Osteocyte (in vitro differentiated cells): ENCODE measurements around the gene HS3ST4. TPM values are rescaled to one million over a fixed set of nuclear protein-coding genes. Genes with fewer than 3 reads are reported as not detected.

Source experiments
- DNase-seq: peaks from one replicate; pipeline ENCODE4 v3.0.0; 2021; ENCODE audit warnings: mixed read lengths; ENCODE audit not compliant: unreplicated experiment; ENCODE audit errors: extremely low spot score
- H3K27ac Mint-ChIP-seq: one replicate; pipeline ENCODE4 v1.8.0; 2021; ENCODE audit warnings: mild to moderate bottlenecking, mixed read lengths; ENCODE audit not compliant: unreplicated experiment
- H3K27me3 Mint-ChIP-seq: one replicate; pipeline ENCODE4 v1.8.0; 2021; ENCODE audit warnings: mixed read lengths; ENCODE audit not compliant: unreplicated experiment
- H3K36me3 Mint-ChIP-seq: one replicate; pipeline ENCODE4 v1.8.0; 2021; ENCODE audit warnings: mixed read lengths; ENCODE audit not compliant: unreplicated experiment
- H3K4me1 Mint-ChIP-seq: one replicate; pipeline ENCODE4 v1.8.0; 2021; ENCODE audit warnings: mixed read lengths; ENCODE audit not compliant: unreplicated experiment
- H3K4me3 Mint-ChIP-seq: one replicate; pipeline ENCODE4 v1.8.0; 2021; ENCODE audit warnings: mild to moderate bottlenecking, moderate library complexity, mixed read lengths; ENCODE audit not compliant: unreplicated experiment
- H3K9me3 Mint-ChIP-seq: one replicate; pipeline ENCODE4 v1.8.0; 2021; ENCODE audit warnings: mixed read lengths; ENCODE audit not compliant: unreplicated experiment
- total RNA-seq: library from RNA; stranded (reverse); gene quantifications from 2 replicates; pipeline ENCODE4 v1.2.1, GENCODE V29; 2021
- TF ChIP-seq, protein P1 (sequence below): fragments of 200-600 bp; sonication (generic); IDR thresholded peaks from 2 replicates; pipeline ENCODE4 v1.5.0; 2021; ENCODE audit warnings: antibody characterized with exemption, mild to moderate bottlenecking, moderate library complexity

Gene HS3ST4
- total RNA-seq, 1 donor from 2014 or later: not detected

DNA sequence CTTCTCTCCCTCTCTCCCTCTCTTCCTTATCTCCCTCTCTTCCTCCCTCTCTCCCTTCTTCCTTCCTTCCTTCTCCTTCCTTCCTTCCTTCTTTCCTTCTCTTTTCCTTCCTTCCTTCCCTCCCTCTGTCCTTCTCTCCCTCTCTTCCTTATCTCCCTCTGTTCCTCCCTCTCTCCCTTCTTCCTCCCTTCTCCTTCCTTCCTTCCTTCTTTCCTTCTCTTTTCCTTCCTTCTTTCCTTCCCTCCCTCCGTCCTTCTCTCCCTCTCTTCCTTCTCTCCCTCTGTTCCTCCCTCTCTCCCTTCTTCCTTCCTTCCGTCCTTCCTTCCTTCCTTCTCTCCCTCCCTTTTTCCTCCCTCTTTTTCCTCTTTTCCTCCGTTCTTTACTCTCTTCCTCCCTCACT is 38.6 kb downstream of the HS3ST4 start:
- H3K27ac Mint-ChIP-seq: no peak overlapping the region
- no peaks in the 10 kb centered on the region for H3K36me3 Mint-ChIP-seq
- no peaks in the 10 kb centered on the region for H3K4me1 Mint-ChIP-seq
- no peaks in the 10 kb centered on the region for H3K27me3 Mint-ChIP-seq
- no peak for DNase-seq
- TF ChIP-seq, protein P1, sequence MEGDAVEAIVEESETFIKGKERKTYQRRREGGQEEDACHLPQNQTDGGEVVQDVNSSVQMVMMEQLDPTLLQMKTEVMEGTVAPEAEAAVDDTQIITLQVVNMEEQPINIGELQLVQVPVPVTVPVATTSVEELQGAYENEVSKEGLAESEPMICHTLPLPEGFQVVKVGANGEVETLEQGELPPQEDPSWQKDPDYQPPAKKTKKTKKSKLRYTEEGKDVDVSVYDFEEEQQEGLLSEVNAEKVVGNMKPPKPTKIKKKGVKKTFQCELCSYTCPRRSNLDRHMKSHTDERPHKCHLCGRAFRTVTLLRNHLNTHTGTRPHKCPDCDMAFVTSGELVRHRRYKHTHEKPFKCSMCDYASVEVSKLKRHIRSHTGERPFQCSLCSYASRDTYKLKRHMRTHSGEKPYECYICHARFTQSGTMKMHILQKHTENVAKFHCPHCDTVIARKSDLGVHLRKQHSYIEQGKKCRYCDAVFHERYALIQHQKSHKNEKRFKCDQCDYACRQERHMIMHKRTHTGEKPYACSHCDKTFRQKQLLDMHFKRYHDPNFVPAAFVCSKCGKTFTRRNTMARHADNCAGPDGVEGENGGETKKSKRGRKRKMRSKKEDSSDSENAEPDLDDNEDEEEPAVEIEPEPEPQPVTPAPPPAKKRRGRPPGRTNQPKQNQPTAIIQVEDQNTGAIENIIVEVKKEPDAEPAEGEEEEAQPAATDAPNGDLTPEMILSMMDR: no peak
- H3K9me3 Mint-ChIP-seq: no peaks in the 10 kb centered on the region
- H3K4me3 Mint-ChIP-seq: no peak overlapping the region

DNA sequence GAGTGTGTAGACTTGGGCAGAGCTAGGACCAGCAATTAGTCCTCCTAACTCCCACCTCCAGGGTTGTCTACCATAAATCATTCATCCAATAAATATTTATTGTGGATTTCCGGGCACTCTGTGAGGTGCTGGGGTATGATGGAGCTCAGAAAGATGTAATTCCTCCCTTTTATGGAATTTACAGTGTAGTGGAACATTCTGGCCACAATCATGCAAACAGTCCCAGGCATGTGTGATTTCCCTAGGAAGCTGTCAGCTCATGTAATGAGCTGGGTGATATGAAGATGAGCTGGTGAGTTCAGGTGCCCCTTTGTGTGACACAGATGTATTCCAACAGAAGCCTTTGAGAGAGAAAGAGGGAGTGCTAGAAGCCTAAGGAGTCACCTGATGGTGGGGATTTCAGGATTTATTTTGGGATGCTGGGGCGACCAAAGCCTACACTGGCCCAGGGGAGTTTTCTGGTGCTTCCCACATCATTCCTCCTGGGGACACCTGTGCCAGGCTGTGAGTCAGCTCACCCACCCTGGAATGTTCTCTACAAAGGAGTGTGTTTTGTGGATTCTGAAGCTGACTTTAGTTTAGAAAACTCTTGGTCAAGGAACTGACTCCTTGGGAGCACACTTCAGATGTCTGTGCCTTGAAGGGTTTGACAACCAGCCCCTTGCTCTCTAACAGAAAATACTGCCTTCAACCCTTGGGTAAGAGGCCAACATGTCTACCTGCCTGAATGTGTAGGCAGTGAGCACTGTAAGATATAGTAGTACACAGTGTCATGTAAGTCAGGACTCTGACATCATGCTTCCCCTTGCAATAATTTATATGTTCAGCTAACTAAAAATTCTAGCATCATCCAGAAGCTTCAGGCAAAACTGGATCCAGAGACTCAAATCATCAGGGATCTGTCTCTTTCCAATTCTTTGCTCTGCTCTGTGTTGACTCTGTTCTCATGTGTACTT is 42.9 kb downstream of the HS3ST4 start:
- H3K4me1 Mint-ChIP-seq: no peaks in the 10 kb centered on the region
- no peak overlapping the region for H3K27ac Mint-ChIP-seq
- no peaks in the 10 kb centered on the region for H3K9me3 Mint-ChIP-seq
- no peaks in the 10 kb centered on the region for H3K36me3 Mint-ChIP-seq
- no peak overlapping the region for H3K4me3 Mint-ChIP-seq
- TF ChIP-seq, protein P1: no peak
- no peaks in the 10 kb centered on the region for H3K27me3 Mint-ChIP-seq
- DNase-seq: no peak

DNA sequence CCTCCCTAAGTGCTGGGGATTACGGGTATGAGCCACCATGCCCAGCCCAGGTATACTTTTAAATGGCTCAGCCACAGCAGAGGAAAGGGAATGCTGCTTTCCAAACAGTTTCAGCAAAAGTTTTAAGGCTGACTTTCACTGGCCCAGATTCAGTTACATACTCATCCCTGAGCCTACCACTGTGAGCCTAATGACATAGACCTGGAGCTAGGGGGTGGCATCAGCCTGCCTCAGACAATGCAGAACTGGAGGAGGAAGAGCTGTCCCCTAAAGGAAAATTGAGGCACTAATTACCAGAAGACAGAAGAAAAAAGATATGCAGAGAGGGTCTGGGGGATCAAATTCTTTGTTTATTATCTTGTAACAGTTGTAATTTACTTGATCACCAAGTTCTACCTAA is 43.9 kb downstream of the HS3ST4 start:
- no peaks in the 10 kb centered on the region for H3K9me3 Mint-ChIP-seq
- TF ChIP-seq, protein P1: no peak
- H3K27me3 Mint-ChIP-seq: no peaks in the 10 kb centered on the region
- H3K27ac Mint-ChIP-seq: no peak overlapping the region
- no peaks in the 10 kb centered on the region for H3K4me1 Mint-ChIP-seq
- DNase-seq: no peak
- H3K36me3 Mint-ChIP-seq: no peaks in the 10 kb centered on the region
- no peak overlapping the region for H3K4me3 Mint-ChIP-seq

DNA sequence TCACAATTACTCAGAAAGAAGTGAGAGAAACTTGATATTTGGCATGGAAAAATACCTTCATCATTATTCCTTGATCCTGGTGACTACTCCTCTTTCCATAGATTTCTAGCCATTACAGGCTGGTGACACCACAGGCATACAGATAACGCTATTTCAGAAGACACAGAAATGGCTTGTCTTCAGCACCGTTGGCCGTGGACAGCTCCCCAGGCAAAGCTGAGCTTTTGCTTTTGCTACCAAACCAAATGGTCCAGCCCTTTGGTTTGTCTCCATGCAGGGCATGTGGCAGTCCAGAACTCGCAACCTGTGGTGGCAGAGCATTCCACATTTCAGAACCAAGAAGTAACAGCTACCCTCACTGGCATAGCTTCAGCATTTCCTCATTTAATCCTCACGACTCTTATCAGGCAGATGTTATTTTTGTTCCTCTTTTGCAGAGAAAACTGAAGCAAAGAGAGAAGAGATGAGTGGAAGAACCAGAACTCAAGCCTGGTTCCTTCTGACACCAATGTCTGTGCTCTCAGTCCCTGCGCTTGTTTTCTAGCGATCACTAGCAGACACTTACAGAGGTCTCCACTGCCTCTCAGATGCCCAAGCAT is 55.5 kb downstream of the HS3ST4 start:
- DNase-seq: no peak
- Mint-ChIP-seq H3K27me3 (no peaks in the 10 kb centered on the region), H3K4me1 (no peaks in the 10 kb centered on the region), H3K9me3 (peaks cover 35% of the 10 kb centered on the region), H3K36me3 (no peaks in the 10 kb centered on the region), H3K27ac (no peak overlapping the region), H3K4me3 (no peak overlapping the region)
- TF ChIP-seq, protein P1: no peak

DNA sequence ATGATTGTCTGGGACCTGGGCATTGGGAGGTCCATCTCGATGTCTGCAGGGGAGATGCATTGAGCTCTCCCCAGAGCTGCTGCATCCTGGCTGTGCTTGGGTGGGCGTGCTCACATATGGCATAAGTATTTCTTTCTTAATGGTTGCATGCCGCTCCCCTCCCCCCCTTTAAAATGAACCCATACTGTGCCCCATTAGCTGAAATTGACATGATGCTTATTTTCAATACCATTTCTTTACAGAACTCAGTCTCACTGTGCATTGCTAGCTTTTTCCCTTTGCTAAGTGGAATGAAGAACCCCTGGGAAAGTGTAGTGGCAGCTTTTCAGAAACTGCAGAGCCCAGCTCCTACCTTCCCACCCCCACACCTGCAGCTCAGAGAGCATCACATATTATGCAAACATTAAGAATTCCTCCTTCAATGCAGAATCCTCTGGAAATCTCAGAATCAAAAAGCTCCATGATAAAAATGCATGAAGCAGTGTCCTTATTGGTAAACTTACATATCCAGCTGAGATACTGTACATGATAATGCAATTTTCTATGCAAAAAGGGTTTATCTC is 56.4 kb downstream of the HS3ST4 start:
- Mint-ChIP-seq H3K27ac (no peak overlapping the region), H3K4me3 (no peak overlapping the region), H3K4me1 (no peaks in the 10 kb centered on the region), H3K9me3 (peaks cover 40% of the 10 kb centered on the region), H3K36me3 (no peaks in the 10 kb centered on the region), H3K27me3 (no peaks in the 10 kb centered on the region)
- DNase-seq: no peak
- TF ChIP-seq, protein P1: no peak
